ENCODE results near the gene PPP1R14B.

Gene PPP1R14B

GRCh38 chr11:64210301-64211020 is 36.3 kb downstream of the PPP1R14B start:
- DNase-seq (ENCODE audit: low read depth in 1 of 2, low spot score in 1 of 2), result no peak
- Histone ChIP-seq H3K27ac (replicated peaks) (no peak overlapping the region), H3K4me3 (replicated peaks; ENCODE audit: insufficient read depth, low read length) (no peak overlapping the region), H3K27me3 (ENCODE audit: insufficient read depth, poor library complexity, severe bottlenecking) (no peaks in the 10 kb centered on the region)
- TF ChIP-seq REST (IDR thresholded peaks at IDR 0.05; ENCODE audit: insufficient replicate concordance, low read depth) (no peak), SPI1 (IDR thresholded peaks at IDR 0.05; ENCODE audit: borderline replicate concordance, low read depth) (no peak), POLR2AphosphoS5 (IDR thresholded peaks at IDR 0.05; ENCODE audit: low read depth) (no peak), CTCF (IDR thresholded peaks at IDR 0.05; ENCODE audit: insufficient read depth, low read length) (no peak), GABPA (IDR thresholded peaks at IDR 0.05; ENCODE audit: low read depth) (no peak)

GRCh38 chr11:64209563-64209843 is 37.2 kb downstream of the PPP1R14B start:
- H3K4me3 ChIP-seq (replicated peaks; ENCODE audit: insufficient read depth, low read length), result no peak overlapping the region
- no peak overlapping the region for H3K27ac ChIP-seq (replicated peaks)
- TF ChIP-seq REST (IDR thresholded peaks at IDR 0.05; ENCODE audit: insufficient replicate concordance, low read depth) (no peak), POLR2AphosphoS5 (IDR thresholded peaks at IDR 0.05; ENCODE audit: low read depth) (no peak), SPI1 (IDR thresholded peaks at IDR 0.05; ENCODE audit: borderline replicate concordance, low read depth) (no peak), CTCF (IDR thresholded peaks at IDR 0.05; ENCODE audit: insufficient read depth, low read length) (no peak), GABPA (IDR thresholded peaks at IDR 0.05; ENCODE audit: low read depth) (no peak)
- no peaks in the 10 kb centered on the region for H3K27me3 ChIP-seq (ENCODE audit: insufficient read depth, poor library complexity, severe bottlenecking)
- DNase-seq (ENCODE audit: low read depth in 1 of 2, low spot score in 1 of 2), result no peak

- peak overlapping the region; percentile 89 for H3K27ac ChIP-seq (replicated peaks)
- H3K27me3 ChIP-seq (ENCODE audit: insufficient read depth, poor library complexity, severe bottlenecking), result no peaks in the 10 kb centered on the region
- no peak overlapping the region for H3K4me3 ChIP-seq (replicated peaks; ENCODE audit: insufficient read depth, low read length)
- TF ChIP-seq CTCF (IDR thresholded peaks at IDR 0.05; ENCODE audit: insufficient read depth, low read length) (no peak), REST (IDR thresholded peaks at IDR 0.05; ENCODE audit: insufficient replicate concordance, low read depth) (no peak), POLR2AphosphoS5 (IDR thresholded peaks at IDR 0.05; ENCODE audit: low read depth) (no peak), SPI1 (IDR thresholded peaks at IDR 0.05; ENCODE audit: borderline replicate concordance, low read depth) (no peak), GABPA (IDR thresholded peaks at IDR 0.05; ENCODE audit: low read depth) (no peak)
- no peak for DNase-seq (ENCODE audit: low read depth in 1 of 2, low spot score in 1 of 2)
These were observed 37.8 kb downstream of the PPP1R14B start for GRCh38 chr11:64208796-64209562.
